ENCODE data around the gene RBPJ.

- TF ChIP-seq, protein P1, sequence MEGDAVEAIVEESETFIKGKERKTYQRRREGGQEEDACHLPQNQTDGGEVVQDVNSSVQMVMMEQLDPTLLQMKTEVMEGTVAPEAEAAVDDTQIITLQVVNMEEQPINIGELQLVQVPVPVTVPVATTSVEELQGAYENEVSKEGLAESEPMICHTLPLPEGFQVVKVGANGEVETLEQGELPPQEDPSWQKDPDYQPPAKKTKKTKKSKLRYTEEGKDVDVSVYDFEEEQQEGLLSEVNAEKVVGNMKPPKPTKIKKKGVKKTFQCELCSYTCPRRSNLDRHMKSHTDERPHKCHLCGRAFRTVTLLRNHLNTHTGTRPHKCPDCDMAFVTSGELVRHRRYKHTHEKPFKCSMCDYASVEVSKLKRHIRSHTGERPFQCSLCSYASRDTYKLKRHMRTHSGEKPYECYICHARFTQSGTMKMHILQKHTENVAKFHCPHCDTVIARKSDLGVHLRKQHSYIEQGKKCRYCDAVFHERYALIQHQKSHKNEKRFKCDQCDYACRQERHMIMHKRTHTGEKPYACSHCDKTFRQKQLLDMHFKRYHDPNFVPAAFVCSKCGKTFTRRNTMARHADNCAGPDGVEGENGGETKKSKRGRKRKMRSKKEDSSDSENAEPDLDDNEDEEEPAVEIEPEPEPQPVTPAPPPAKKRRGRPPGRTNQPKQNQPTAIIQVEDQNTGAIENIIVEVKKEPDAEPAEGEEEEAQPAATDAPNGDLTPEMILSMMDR (IDR thresholded peaks at IDR 0.05): no peak
- TF ChIP-seq POLR2A (IDR thresholded peaks at IDR 0.05): no peak
Observed at GRCh38 chr4:26471890-26472289, 151.1 kb downstream of the RBPJ start.
